IMR-90 (cell line): ENCODE results near the gene PPP3R2. TPM values are rescaled to one million over a fixed set of nuclear protein-coding genes. Genes with fewer than 3 reads are reported as not detected.
A peak's percentile ranks its signal among the peaks of the same experiment; 100 is the strongest.

Experiments used
- ATAC-seq: fragments of 200-7000 bp; cut with Tn5 transposase; 2 replicates; pipeline ENCODE4 v1.9.1; 2020; ENCODE audit warnings: low read depth, mild to moderate bottlenecking, moderate library complexity
- BruUV-seq: library from RNA; stranded (reverse); fragments of 400-500 nt; replicated peaks from 2 replicates; lab custom pipeline; 2021; lab: Mats Ljungman, UMichigan
- CTCF ChIA-PET: fragments of 300-600 bp; formaldehyde crosslinking; extraction: SDS; loops from one replicate; lab custom pipeline; 2021; ENCODE audit warnings: antibody characterized with exemption; lab: Yijun Ruan, JAX
- POLR2A ChIA-PET: fragments of 300-600 bp; sonication (Branson Sonifier 250); formaldehyde crosslinking; loops from one replicate; lab custom pipeline; 2022; ENCODE audit warnings: antibody characterized with exemption; ENCODE audit not compliant: unreplicated experiment; lab: Charles Lee
- DNase-seq: peaks from one replicate; pipeline ENCODE4 v3.0.0; 2013
- H2AFZ ChIP-seq: replicated peaks from 2 replicates; pipeline ENCODE3; 2013; ENCODE audit warnings: low read length, mild to moderate bottlenecking; ENCODE audit not compliant: poor library complexity
- H2AK5ac ChIP-seq: 2 replicates; pipeline ENCODE4 v1.6.1; 2013; ENCODE audit warnings: low read depth, low read length, inconsistent platforms
- H2AK9ac ChIP-seq: replicated peaks from 2 replicates; pipeline ENCODE3; 2013; ENCODE audit warnings: mild to moderate bottlenecking, low read depth, low read length, moderate library complexity; ENCODE audit not compliant: poor library complexity
- H2BK120ac ChIP-seq: 2 replicates; pipeline ENCODE4 v1.6.1; 2013; ENCODE audit warnings: low read depth, low read length, inconsistent platforms
- H2BK15ac ChIP-seq: 3 replicates; pipeline ENCODE4 v1.6.1; 2013; ENCODE audit warnings: low read depth, low read length, inconsistent platforms
- H2BK20ac ChIP-seq: 2 replicates; pipeline ENCODE4 v1.6.1; 2013; ENCODE audit warnings: low read depth, mild to moderate bottlenecking, inconsistent platforms, low read length, moderate library complexity
- H2BK5ac ChIP-seq: 2 replicates; pipeline ENCODE4 v1.6.1; 2013; ENCODE audit warnings: mild to moderate bottlenecking, low read depth, low read length, inconsistent platforms; ENCODE audit not compliant: poor library complexity, severe bottlenecking
- H3K14ac ChIP-seq: replicated peaks from 2 replicates; pipeline ENCODE4 v1.6.1; 2013; ENCODE audit warnings: low read depth, low read length, inconsistent platforms
- H3K18ac ChIP-seq: 2 replicates; pipeline ENCODE4 v1.6.1; 2013; ENCODE audit warnings: low read depth, low read length, control low read depth
- H3K23ac ChIP-seq: 2 replicates; pipeline ENCODE4 v1.6.1; 2013; ENCODE audit warnings: low read depth, low read length, inconsistent platforms
- H3K27ac ChIP-seq: 2 replicates; pipeline ENCODE4 v1.5.1; 2013; ENCODE audit warnings: mild to moderate bottlenecking, control low read depth, low read length; ENCODE audit not compliant: insufficient read depth
- H3K27me3 ChIP-seq: 2 replicates; pipeline ENCODE4 v1.6.1; 2013; ENCODE audit warnings: low read length; ENCODE audit not compliant: control insufficient read depth, insufficient read depth
- H3K36me3 ChIP-seq: 2 replicates; pipeline ENCODE4 v1.6.1; 2013; ENCODE audit warnings: low read length, mixed read lengths; ENCODE audit not compliant: control insufficient read depth, insufficient read depth
- H3K4ac ChIP-seq: 2 replicates; pipeline ENCODE4 v1.6.1; 2013; ENCODE audit warnings: low read depth, low read length, inconsistent platforms
- H3K4me1 ChIP-seq: 2 replicates; pipeline ENCODE4 v1.6.1; 2013; ENCODE audit warnings: low read length, mixed read lengths; ENCODE audit not compliant: control insufficient read depth, insufficient read depth
- H3K4me2 ChIP-seq: 2 replicates; pipeline ENCODE4 v1.6.1; 2013; ENCODE audit warnings: low read depth, mild to moderate bottlenecking, control low read depth, low read length, moderate library complexity
- H3K4me3 ChIP-seq: 2 replicates; pipeline ENCODE4 v1.5.1; 2013; ENCODE audit warnings: low read depth, mild to moderate bottlenecking, control low read depth, low read length, moderate library complexity; ENCODE audit not compliant: insufficient read depth
- H3K56ac ChIP-seq: 2 replicates; pipeline ENCODE4 v1.6.1; 2013; ENCODE audit warnings: low read length, inconsistent platforms; ENCODE audit not compliant: insufficient read depth; ENCODE audit errors: extremely low read depth
- H3K79me1 ChIP-seq, 2 experiments: 2 replicates each; pipeline ENCODE4 v1.6.1; 2013; ENCODE audit warnings: low read length in 2 of 2, inconsistent platforms in 1 of 2, low read depth in 1 of 2
- H3K9ac ChIP-seq: 2 replicates; pipeline ENCODE4 v1.6.1; 2013; ENCODE audit warnings: low read depth, low read length, control low read depth
- H3K9me1 ChIP-seq: 2 replicates; pipeline ENCODE4 v1.6.1; 2013; ENCODE audit warnings: low read length, inconsistent platforms; ENCODE audit not compliant: insufficient read depth
- H3K9me3 ChIP-seq: 2 replicates; pipeline ENCODE4 v1.6.1; 2013; ENCODE audit warnings: low read length; ENCODE audit not compliant: control insufficient read depth, insufficient read depth
- H4K20me1 ChIP-seq: 2 replicates; pipeline ENCODE4 v1.6.1; 2013; ENCODE audit warnings: low read length, inconsistent platforms; ENCODE audit not compliant: insufficient read depth
- H4K5ac ChIP-seq: 2 replicates; pipeline ENCODE4 v1.6.1; 2013; ENCODE audit warnings: mild to moderate bottlenecking, low read depth, low read length, control low read depth
- H4K8ac ChIP-seq, 2 experiments: 2 replicates each; pipeline ENCODE4 v1.6.1; 2013; ENCODE audit warnings: low read depth in 2 of 2, low read length in 2 of 2, control low read depth in 1 of 2, inconsistent platforms in 1 of 2
- H4K91ac ChIP-seq: 2 replicates; pipeline ENCODE4 v1.6.1; 2013; ENCODE audit warnings: low read depth, low read length, inconsistent platforms; ENCODE audit not compliant: insufficient read depth
- MAFK ChIP-seq: IDR thresholded peaks from 2 replicates; pipeline ENCODE4 v1.6.1; 2012; ENCODE audit warnings: low read depth, low read length, improper control_type of control experiment
- RCOR1 ChIP-seq: IDR thresholded peaks from 2 replicates; pipeline ENCODE4 v1.6.1; 2012; ENCODE audit warnings: mild to moderate bottlenecking, low read length, improper control_type of control experiment; ENCODE audit not compliant: insufficient replicate concordance
- dilution Hi-C: fragments of 300-500 bp; cut with HindIII; formaldehyde crosslinking; loops from one replicate; pipeline ENCODE4 v1.14.3; 2018; ENCODE audit warnings: low sequenced_read_pairs; ENCODE audit not compliant: unreplicated experiment
- in situ Hi-C: fragments of 300-500 bp; cut with MboI; formaldehyde crosslinking; loops from 3 replicates; pipeline ENCODE4 v1.14.3; 2019; ENCODE audit warnings: low sequenced_read_pairs, inconsistent platforms, mixed read lengths
- intact Hi-C: fragments of 100-400 bp; cut with micrococcal nuclease; formaldehyde crosslinking; loops from 2 replicates; pipeline ENCODE4 v1.10.0; 2022
- polyA plus RNA-seq, 3 experiments: library from polyadenylated mRNA; depleted of rRNA; stranded (reverse); fragments of >200 nt; gene quantifications; 2 replicates each; pipeline ENCODE4 v1.2.3, GENCODE V29; 2012; ENCODE audit warnings: low replicate concordance in 1 of 3
- total RNA-seq: library from RNA; depleted of rRNA; stranded (reverse); fragments of >200 nt; gene quantifications from 2 replicates; pipeline ENCODE4 v1.2.3, GENCODE V29; 2012

Gene PPP3R2
- total and polyA plus RNA-seq, 2 of the 4 experiments (the other 2 are of a cell fraction), result not detected

GRCh38 chr9:101618698-101619097 is 23.9 kb upstream of the PPP3R2 start:
- H3K4me3 ChIP-seq, result no peak overlapping the region
- intact Hi-C loops, result no loop called here
- no peak overlapping the region for H4K91ac ChIP-seq
- H2AK5ac ChIP-seq, result no peak overlapping the region
- H2AFZ ChIP-seq, result no peak overlapping the region
- no peaks in the 10 kb centered on the region for H3K4me1 ChIP-seq
- 0 out of 2 replicates have a peak, but pooled peaks have one; percentile 4 for TF ChIP-seq MAFK
- no peak for TF ChIP-seq RCOR1
- no TSS peak for BruUV-seq
- H3K79me1 ChIP-seq, result no peaks in the 10 kb centered on the region
- H2AK9ac ChIP-seq, result no peak overlapping the region
- DNase-seq (no peak), ATAC-seq (no peak)
- no peaks in the 10 kb centered on the region for H4K20me1 ChIP-seq
- H2BK120ac ChIP-seq, result no peak overlapping the region
- no peaks in the 10 kb centered on the region for H3K27me3 ChIP-seq
- no peak overlapping the region for H2BK15ac ChIP-seq
- no peak overlapping the region for H2BK20ac ChIP-seq
- H3K23ac ChIP-seq, result no peak overlapping the region
- H3K4me2 ChIP-seq, result no peak overlapping the region
- no peak overlapping the region for H3K9ac ChIP-seq
- H4K8ac ChIP-seq, result no peak overlapping the region
- H3K9me3 ChIP-seq, result no peaks in the 10 kb centered on the region
- H2BK5ac ChIP-seq, result no peak overlapping the region
- no peak overlapping the region for H4K5ac ChIP-seq
- dilution Hi-C loops, result no loop called here
- H3K9me1 ChIP-seq, result no peaks in the 10 kb centered on the region
- H3K18ac ChIP-seq, result no peak overlapping the region
- no peak overlapping the region for H3K14ac ChIP-seq
- POLR2A ChIA-PET, result no interaction called here
- no peak overlapping the region for H3K4ac ChIP-seq
- no peak overlapping the region for H3K27ac ChIP-seq
- CTCF ChIA-PET, result interaction anchor here (0.6 kb wide), 1 partner anchor 394 kb away, joined by 3 read pairs; no protein-coding TSS in a partner anchor
- H3K56ac ChIP-seq, result no peak overlapping the region
- in situ Hi-C loops, result no loop called here
- no peaks in the 10 kb centered on the region for H3K36me3 ChIP-seq
